Testis (tissue), 3 donors: ENCODE measurements around the gene FHL3. TPM values are rescaled to one million over a fixed set of nuclear protein-coding genes. Genes with fewer than 3 reads are reported as not detected.

ENCODE experiments used
- DNase-seq: peaks from one replicate; pipeline ENCODE4 v3.0.0-alpha.2; 2019
- H3K27ac ChIP-seq, 2 donors: fragments of 200-600 bp; sonication (generic); one replicate each; pipeline ENCODE4 v1.5.1; 2019
- H3K27me3 ChIP-seq: fragments of 200-600 bp; sonication (generic); one replicate; pipeline ENCODE4 v1.5.1; 2019
- H3K36me3 ChIP-seq: fragments of 200-600 bp; sonication (generic); one replicate; pipeline ENCODE4 v1.5.1; 2017; ENCODE audit warnings: low read depth; ENCODE audit errors: missing control alignments
- H3K4me1 ChIP-seq: fragments of 200-600 bp; sonication (generic); one replicate; pipeline ENCODE4 v1.5.1; 2019
- H3K4me3 ChIP-seq, 2 donors: fragments of 200-600 bp; sonication (generic); one replicate each; pipeline ENCODE4 v1.5.1; 2017 to 2019
- H3K9me3 ChIP-seq: fragments of 200-600 bp; sonication (generic); one replicate; pipeline ENCODE4 v1.5.1; 2017
- CTCF ChIP-seq, 3 experiments: fragments of 450-650 bp in 2 of 3; fragments of 200-600 bp in 1 of 3; sonication (generic) in 1 of 3; IDR thresholded peaks; one replicate each; pipeline ENCODE4 v1.5.1; 2016 to 2019; ENCODE audit warnings: antibody characterized with exemption in 3 of 3, mild to moderate bottlenecking in 2 of 3, moderate library complexity in 1 of 3
- POLR2A ChIP-seq: fragments of 450-650 bp; IDR thresholded peaks from one replicate; pipeline ENCODE4 v1.6.1; 2017; ENCODE audit warnings: antibody characterized with exemption, mild to moderate bottlenecking, moderate library complexity
- WGBS, 2 donors: methylation state at CpG; one replicate each; pipeline ENCODE4 v1.1.5; 2018; 5-methylcytosine and 5-hydroxymethylcytosine counted together
- intact Hi-C: fragments of 100-400 bp; cut with DNase I; formaldehyde crosslinking; loops from one replicate; pipeline ENCODE4 v1.15.1; 2023; ENCODE audit warnings: low total_unique reads
- polyA plus RNA-seq: library from polyadenylated mRNA; stranded (reverse); fragments of 350-450 nt; fragmentation: Illumina TruSeq; extraction: RNeasy Lipid Tissue Mini Kit (QIAGEN cat#74804); gene quantifications from one replicate; pipeline ENCODE4 v1.2.3, GENCODE V29; 2014; ENCODE audit warnings: low read depth, low replicate concordance; ENCODE audit not compliant: insufficient read depth
- total RNA-seq, 2 donors: library from RNA; depleted of rRNA; stranded (reverse); fragments of >200 nt; gene quantifications; one replicate each; pipeline ENCODE4 v1.2.3, GENCODE V29; 2016

The FHL3 gene
- total and polyA plus RNA-seq, 3 donors from 2014 or later = 20.7 to 28.7 (median 21.3) TPM

- Histone ChIP-seq H3K4me3 (no peak overlapping the region), H3K4me1 (peaks cover 43% of the 10 kb centered on the region), H3K27me3 (no peaks in the 10 kb centered on the region), H3K9me3 (no peaks in the 10 kb centered on the region), H3K27ac (peak overlapping the region; percentile 55 to 77), H3K36me3 (no peaks in the 10 kb centered on the region)
- DNase-seq = no peak
- WGBS, 2 donors = 53% methylated on average over 8 to 13 of the region's 13 CpGs
- intact Hi-C loops = no loop called here
- no peak for TF ChIP-seq POLR2A
Measured at GRCh38 chr1:38000529-38001455, 4.5 kb downstream of the FHL3 start.

- TF ChIP-seq CTCF (IDR thresholded peaks at IDR 0.05) (no peak), POLR2A (no peak)
- 24 to 35% methylated on average over 2 of the region's 2 CpGs for WGBS, 2 donors
Measured at GRCh38 chr1:38000233-38000528, 5.1 kb downstream of the FHL3 start.

GRCh38 chr1:37999430-38000232 lies 5.7 kb downstream of the FHL3 start:
- WGBS, 2 donors = 26 to 31% methylated on average over 9 of the region's 9 CpGs
- H3K9me3 ChIP-seq = no peaks in the 10 kb centered on the region
- H3K27ac ChIP-seq = peak overlapping the region; percentile 55 to 77
- DNase-seq = peak; percentile 54
- no peaks in the 10 kb centered on the region for H3K27me3 ChIP-seq
- TF ChIP-seq CTCF (IDR thresholded peaks at IDR 0.05) = no peak
- no peak for TF ChIP-seq POLR2A
- intact Hi-C loops = no loop called here
- H3K4me3 ChIP-seq = no peak overlapping the region
- no peaks in the 10 kb centered on the region for H3K36me3 ChIP-seq
- H3K4me1 ChIP-seq = peaks cover 49% of the 10 kb centered on the region

More at GRCh38 chr1:38000233-38000528, 5.1 kb downstream of the FHL3 start:
- intact Hi-C loops = no loop called here
- H3K4me3 ChIP-seq = no peak overlapping the region
- H3K27ac ChIP-seq = peak overlapping the region; percentile 55 to 77
- H3K27me3 ChIP-seq = no peaks in the 10 kb centered on the region
- peaks cover 44% of the 10 kb centered on the region for H3K4me1 ChIP-seq
- DNase-seq = no peak
- no peaks in the 10 kb centered on the region for H3K36me3 ChIP-seq
- H3K9me3 ChIP-seq = no peaks in the 10 kb centered on the region

GRCh38 chr1:37998913-37999429 lies 6.3 kb downstream of the FHL3 start:
- H3K9me3 ChIP-seq = no peaks in the 10 kb centered on the region
- H3K4me1 ChIP-seq = peaks cover 47% of the 10 kb centered on the region
- H3K27me3 ChIP-seq = no peaks in the 10 kb centered on the region
- DNase-seq = no peak
- H3K36me3 ChIP-seq = no peaks in the 10 kb centered on the region
- no peak overlapping the region for H3K4me3 ChIP-seq
- TF ChIP-seq CTCF (IDR thresholded peaks at IDR 0.05) (no peak), POLR2A (no peak)
- intact Hi-C loops = no loop called here
- peak overlapping the region; percentile 55 to 77 for H3K27ac ChIP-seq
- 74 to 82% methylated on average over 16 of the region's 16 CpGs for WGBS, 2 donors

GRCh38 chr1:37998089-37998808 lies 7.1 kb downstream of the FHL3 start:
- no peak for DNase-seq
- intact Hi-C loops = no loop called here
- Histone ChIP-seq H3K9me3 (no peaks in the 10 kb centered on the region), H3K4me3 (no peak overlapping the region), H3K27me3 (no peaks in the 10 kb centered on the region), H3K27ac (no peak overlapping the region), H3K36me3 (no peaks in the 10 kb centered on the region), H3K4me1 (peaks cover 41% of the 10 kb centered on the region)
- WGBS, 2 donors = 86 to 92% methylated on average over 9 of the region's 9 CpGs
- TF ChIP-seq CTCF (IDR thresholded peaks at IDR 0.05) (no peak), POLR2A (no peak)
